Astrocyte (in vitro differentiated cells and primary cell): ENCODE data around the gene RANBP10.

Source experiments
- CTCF ChIP-seq: IDR thresholded peaks from 2 replicates; pipeline ENCODE4 v1.5.1; 2011; ENCODE audit warnings: low read depth, mild to moderate bottlenecking, inconsistent platforms, low read length, moderate library complexity; ENCODE audit not compliant: insufficient read depth
- EZH2 ChIP-seq: IDR thresholded peaks from 2 replicates; pipeline ENCODE4 v1.6.1; 2012; ENCODE audit warnings: mild to moderate bottlenecking, low read length, inconsistent platforms; ENCODE audit not compliant: insufficient read depth

- TF ChIP-seq CTCF (no peak), EZH2 (no peak)
Observed at GRCh38 chr16:67820608-67821259, 14.4 kb upstream of the RANBP10 start.
